Activated naive CD4-positive, alpha-beta T cell treated with anti-CD3 and anti-CD28 coated beads for 36 hours (primary cell): ENCODE measurements around the gene CD6. TPM values are rescaled to one million over a fixed set of nuclear protein-coding genes. Genes with fewer than 3 reads are reported as not detected.
"Not testable (repeated sequence)": the region's sequence is repeated elsewhere in the genome, so short reads cannot be mapped to it uniquely, and the experiment has no call there.

Experiments
- CTCF ChIA-PET: fragments of 350-600 bp; sonication (Branson Sonifier 250); formaldehyde crosslinking; loops from one replicate; lab custom pipeline; 2021; ENCODE audit warnings: antibody characterized with exemption; lab: Charles Lee
- DNase-seq: peaks from one replicate; pipeline ENCODE4 v3.0.0-alpha.2; 2020
- H3K27ac Mint-ChIP-seq: one replicate; pipeline ENCODE4 v1.8.0; 2021; ENCODE audit warnings: mild to moderate bottlenecking, mixed read lengths
- H3K27me3 Mint-ChIP-seq: one replicate; pipeline ENCODE4 v1.8.0; 2021; ENCODE audit warnings: low read depth, mixed read lengths
- H3K36me3 Mint-ChIP-seq: one replicate; pipeline ENCODE4 v1.8.0; 2021; ENCODE audit warnings: low read depth, mixed read lengths
- H3K4me1 Mint-ChIP-seq: one replicate; pipeline ENCODE4 v1.8.0; 2021; ENCODE audit warnings: low read depth, mixed read lengths
- H3K4me3 Mint-ChIP-seq: one replicate; pipeline ENCODE4 v1.8.0; 2021; ENCODE audit warnings: mild to moderate bottlenecking, moderate library complexity, mixed read lengths
- H3K9me3 Mint-ChIP-seq: one replicate; pipeline ENCODE4 v1.8.0; 2021; ENCODE audit warnings: mixed read lengths
- intact Hi-C: fragments of 100-400 bp; cut with micrococcal nuclease; formaldehyde crosslinking; loops from one replicate; pipeline ENCODE4 v1.15.1; 2023
- total RNA-seq, 2 experiments: library from RNA; stranded (reverse); gene quantifications; one replicate each; pipeline ENCODE4 v1.2.3, GENCODE V29; 2021

Gene CD6
- total RNA-seq, 2 experiments from 2014 or later = 227 to 234 TPM

- peaks cover 70% of the 10 kb centered on the region for H3K36me3 Mint-ChIP-seq
Observed at GRCh38 chr11:61054927-61055562, 83.6 kb downstream of the CD6 start.

GRCh38 chr11:61055776-61056175, 84.3 kb downstream of the CD6 start:
- Mint-ChIP-seq H3K27ac (peak overlapping the region; percentile 80), H3K27me3 (no peaks in the 10 kb centered on the region), H3K4me1 (peaks cover 79% of the 10 kb centered on the region), H3K36me3 (peaks cover 70% of the 10 kb centered on the region), H3K9me3 (no peaks in the 10 kb centered on the region), H3K4me3 (peak overlapping the region; percentile 5)
- DNase-seq = no peak
- CTCF ChIA-PET = interaction anchor here (1.8 kb wide), 1 partner anchor 12 kb away, joined by 4 read pairs; no protein-coding TSS in a partner anchor
- intact Hi-C loops = no loop called here

More at GRCh38 chr11:61054927-61055562, 83.6 kb downstream of the CD6 start:
- Mint-ChIP-seq H3K27ac (peak overlapping the region; percentile 80), H3K4me3 (no peak overlapping the region), H3K9me3 (no peaks in the 10 kb centered on the region), H3K27me3 (no peaks in the 10 kb centered on the region), H3K4me1 (peaks cover 81% of the 10 kb centered on the region)
- peak; percentile 60 for DNase-seq
- CTCF ChIA-PET = interaction anchor here (0.6 to 1.8 kb wide), 4 partner anchors 8 to 50 kb away, joined by 3 to 4 read pairs (median 4); no protein-coding TSS in a partner anchor
- intact Hi-C loops = no loop called here

GRCh38 chr11:61056571-61056970, 85.1 kb downstream of the CD6 start:
- no peaks in the 10 kb centered on the region for H3K27me3 Mint-ChIP-seq
- CTCF ChIA-PET = interaction anchor here (0.5 kb wide), 1 partner anchor 96 kb away, joined by 3 read pairs; no protein-coding TSS in a partner anchor
- H3K9me3 Mint-ChIP-seq = no peaks in the 10 kb centered on the region
- H3K4me1 Mint-ChIP-seq = peaks cover 81% of the 10 kb centered on the region
- no peak for DNase-seq
- H3K36me3 Mint-ChIP-seq = peaks cover 67% of the 10 kb centered on the region
- intact Hi-C loops = no loop called here
- no peak overlapping the region for H3K4me3 Mint-ChIP-seq
- peak overlapping the region; percentile 80 for H3K27ac Mint-ChIP-seq

- intact Hi-C loops = no loop called here
- Mint-ChIP-seq H3K27me3 (no peaks in the 10 kb centered on the region), H3K27ac (peak overlapping the region; percentile 80), H3K4me3 (no peak overlapping the region), H3K9me3 (no peaks in the 10 kb centered on the region), H3K36me3 (peaks cover 71% of the 10 kb centered on the region), H3K4me1 (peaks cover 85% of the 10 kb centered on the region)
- CTCF ChIA-PET = interaction anchor here (0.5 to 1.1 kb wide), 2 partner anchors 23 to 95 kb away, joined by 3 read pairs; no protein-coding TSS in a partner anchor
- DNase-seq = no peak
Observed at GRCh38 chr11:61056981-61057380, 85.5 kb downstream of the CD6 start.

- CTCF ChIA-PET = interaction anchor here (0.6 to 1.1 kb wide), 2 partner anchors 23 to 132 kb away, joined by 3 read pairs; no protein-coding TSS in a partner anchor
- no peak for DNase-seq
- Mint-ChIP-seq H3K4me3 (no peak overlapping the region), H3K27ac (peak overlapping the region; percentile 37), H3K4me1 (peaks cover 88% of the 10 kb centered on the region), H3K27me3 (no peaks in the 10 kb centered on the region), H3K36me3 (peaks cover 68% of the 10 kb centered on the region), H3K9me3 (no peaks in the 10 kb centered on the region)
- intact Hi-C loops = no loop called here
Observed at GRCh38 chr11:61057615-61058014, 86.1 kb downstream of the CD6 start.

GRCh38 chr11:61058583-61059259, 87.2 kb downstream of the CD6 start:
- Mint-ChIP-seq H3K27me3 (no peaks in the 10 kb centered on the region), H3K4me3 (no peak overlapping the region), H3K27ac (peak overlapping the region; percentile 100), H3K9me3 (no peaks in the 10 kb centered on the region), H3K36me3 (peaks cover 66% of the 10 kb centered on the region), H3K4me1 (peaks cover 88% of the 10 kb centered on the region)
- CTCF ChIA-PET = interaction anchor here (0.8 to 1.1 kb wide), 3 partner anchors 18 to 31 kb away, joined by 3 to 5 read pairs (median 4); no protein-coding TSS in a partner anchor
- intact Hi-C loops = no loop called here
- peak; percentile 11 for DNase-seq

- intact Hi-C loops = no loop called here
- no peaks in the 10 kb centered on the region for H3K9me3 Mint-ChIP-seq
- peaks cover 67% of the 10 kb centered on the region for H3K36me3 Mint-ChIP-seq
- CTCF ChIA-PET = interaction anchor here (0.8 to 1.1 kb wide), 3 partner anchors 18 to 31 kb away, joined by 3 to 5 read pairs (median 4); no protein-coding TSS in a partner anchor
- no peak overlapping the region for H3K4me3 Mint-ChIP-seq
- peak; percentile 2 for DNase-seq
- peak overlapping the region; percentile 100 for H3K27ac Mint-ChIP-seq
- H3K4me1 Mint-ChIP-seq = peaks cover 87% of the 10 kb centered on the region
- no peaks in the 10 kb centered on the region for H3K27me3 Mint-ChIP-seq
Observed at GRCh38 chr11:61059260-61059752, 87.8 kb downstream of the CD6 start.

GRCh38 chr11:61061081-61061826, 89.8 kb downstream of the CD6 start:
- H3K4me3 Mint-ChIP-seq = peak overlapping the region; percentile 70
- CTCF ChIA-PET = interaction anchor here (0.6 to 1.7 kb wide), 15 partner anchors 9 to 77 kb away, joined by 3 to 8 read pairs (median 4); no protein-coding TSS in a partner anchor
- DNase-seq = peak; percentile 97
- H3K36me3 Mint-ChIP-seq = peaks cover 72% of the 10 kb centered on the region
- intact Hi-C loops = loop anchor here (1.0 to 5.0 kb wide), 16 partner anchors 12 to 155 kb away; partner anchors contain the start of genes CD5, PRPF19 and VPS37C
- H3K9me3 Mint-ChIP-seq = no peaks in the 10 kb centered on the region
- peak overlapping the region; percentile 100 for H3K27ac Mint-ChIP-seq
- peaks cover 88% of the 10 kb centered on the region for H3K4me1 Mint-ChIP-seq
- no peaks in the 10 kb centered on the region for H3K27me3 Mint-ChIP-seq

- intact Hi-C loops = loop anchor here (5.0 kb wide), 1 partner anchor 100 kb away; the partner anchor contains the start of gene VPS37C
- Mint-ChIP-seq H3K4me3 (no peak overlapping the region), H3K9me3 (no peaks in the 10 kb centered on the region), H3K27me3 (no peaks in the 10 kb centered on the region), H3K36me3 (peaks cover 73% of the 10 kb centered on the region), H3K27ac (peak overlapping the region; percentile 100), H3K4me1 (peaks cover 86% of the 10 kb centered on the region)
- DNase-seq = peak; percentile 9
- CTCF ChIA-PET = interaction anchor here (0.7 to 1.0 kb wide), 3 partner anchors 8 to 19 kb away, joined by 3 to 4 read pairs (median 3); no protein-coding TSS in a partner anchor
Observed at GRCh38 chr11:61062181-61062930, 90.9 kb downstream of the CD6 start.

GRCh38 chr11:61065236-61065635, 93.8 kb downstream of the CD6 start:
- H3K27ac Mint-ChIP-seq = peak overlapping the region; percentile 82
- intact Hi-C loops, H3K9me3 Mint-ChIP-seq, DNase-seq, H3K27me3 Mint-ChIP-seq: not testable (repeated sequence)
- H3K4me1 Mint-ChIP-seq = peaks cover 93% of the 10 kb centered on the region
- CTCF ChIA-PET = interaction anchor here (0.6 to 3.4 kb wide), 9 partner anchors 15 to 96 kb away, joined by 3 to 21 read pairs (median 4); no protein-coding TSS in a partner anchor
- H3K4me3 Mint-ChIP-seq = peak overlapping the region; percentile 56
- peaks cover 71% of the 10 kb centered on the region for H3K36me3 Mint-ChIP-seq
